ENCODE measurements around the gene TNRC6A. TPM values are rescaled to one million over a fixed set of nuclear protein-coding genes. Genes with fewer than 3 reads are reported as not detected.

Gene TNRC6A
- total and polyA plus RNA-seq, 2 experiments from 2014 or later = 93.1 to 124 TPM

DNA sequence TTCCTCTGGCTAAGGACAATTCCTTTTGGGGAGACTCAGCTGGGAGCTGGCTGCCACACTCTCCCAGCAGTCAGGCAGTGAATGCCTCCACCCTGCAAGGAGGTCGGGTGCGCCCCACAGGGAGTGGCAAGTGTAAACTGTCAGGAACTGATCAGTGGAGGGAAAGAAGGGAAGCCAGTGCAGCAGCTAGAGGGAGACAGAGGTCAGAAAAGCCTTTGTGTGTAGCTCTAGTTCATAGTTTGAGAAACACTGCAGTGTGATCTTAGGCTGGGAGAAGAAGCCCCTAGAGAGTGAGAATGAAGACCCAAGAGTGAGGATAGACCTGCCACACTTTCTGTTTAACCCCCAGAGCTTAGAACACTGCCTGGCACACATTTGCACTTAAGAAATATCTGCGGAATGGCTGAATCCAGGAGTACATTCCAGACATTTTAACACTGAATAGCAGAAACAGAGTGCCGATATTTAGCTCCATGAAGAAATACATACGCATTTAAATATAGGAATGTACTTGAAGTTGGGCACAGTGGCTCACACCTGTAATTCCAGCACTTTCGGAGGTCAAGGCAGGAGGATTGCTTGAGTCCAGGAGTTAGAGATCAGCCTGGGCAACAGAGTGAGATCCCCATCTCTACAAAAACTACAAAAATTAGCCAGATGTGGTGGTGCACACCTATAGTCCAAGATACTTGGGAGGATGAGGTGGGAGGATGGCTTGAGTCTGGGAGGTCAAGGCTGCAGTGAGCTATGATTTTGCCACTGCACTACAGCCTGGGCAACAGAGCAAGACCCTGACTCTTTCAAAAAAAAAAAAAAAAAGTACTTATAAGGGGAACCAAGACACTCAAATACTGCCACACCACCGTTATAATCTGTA is 105.2 kb downstream of the TNRC6A start:
- DNase-seq (ENCODE audit: low spot score) = peak; percentile 73
- no peaks in the 10 kb centered on the region; the same call in 2 of the 3 replicates for H3K9me3 Mint-ChIP-seq

More for the DNA sequence above, 105.2 kb downstream of the TNRC6A start:
- H3K36me3 Mint-ChIP-seq (ENCODE audit: low read depth) = no peaks in the 10 kb centered on the region
- H3K4me1 ChIP-seq (ENCODE audit: insufficient read depth) = no peaks in the 10 kb centered on the region
- H3K4me2 ChIP-seq = no peak overlapping the region
- H3K79me2 ChIP-seq (replicated peaks; ENCODE audit: insufficient read depth) = no peaks in the 10 kb centered on the region
- no peaks in the 10 kb centered on the region for H3K36me3 ChIP-seq (ENCODE audit: insufficient read depth)
- H3K27me3 Mint-ChIP-seq (ENCODE audit: insufficient read depth, low read depth, poor library complexity) = peaks cover 2% of the 10 kb centered on the region
- H3K9me2 ChIP-seq (ENCODE audit: insufficient read depth) = 0 out of 2 replicates have a peak, but pooled peaks cover 5% of the 10 kb centered on the region
- H3K4me1 Mint-ChIP-seq = no peaks in the 10 kb centered on the region
- H2AFZ ChIP-seq = no peak overlapping the region
- H3K27ac ChIP-seq (ENCODE audit: low read depth) = no peak overlapping the region
- no peak overlapping the region for H3K4me3 Mint-ChIP-seq
- H3F3A ChIP-seq (replicated peaks; ENCODE audit: low read depth) = no peaks in the 10 kb centered on the region
- H4K20me1 ChIP-seq (replicated peaks; ENCODE audit: insufficient read depth) = no peaks in the 10 kb centered on the region; the same call in 1 of the 2 replicates
- ATAC-seq = peak; percentile 90
- TF ChIP-seq, protein P1, sequence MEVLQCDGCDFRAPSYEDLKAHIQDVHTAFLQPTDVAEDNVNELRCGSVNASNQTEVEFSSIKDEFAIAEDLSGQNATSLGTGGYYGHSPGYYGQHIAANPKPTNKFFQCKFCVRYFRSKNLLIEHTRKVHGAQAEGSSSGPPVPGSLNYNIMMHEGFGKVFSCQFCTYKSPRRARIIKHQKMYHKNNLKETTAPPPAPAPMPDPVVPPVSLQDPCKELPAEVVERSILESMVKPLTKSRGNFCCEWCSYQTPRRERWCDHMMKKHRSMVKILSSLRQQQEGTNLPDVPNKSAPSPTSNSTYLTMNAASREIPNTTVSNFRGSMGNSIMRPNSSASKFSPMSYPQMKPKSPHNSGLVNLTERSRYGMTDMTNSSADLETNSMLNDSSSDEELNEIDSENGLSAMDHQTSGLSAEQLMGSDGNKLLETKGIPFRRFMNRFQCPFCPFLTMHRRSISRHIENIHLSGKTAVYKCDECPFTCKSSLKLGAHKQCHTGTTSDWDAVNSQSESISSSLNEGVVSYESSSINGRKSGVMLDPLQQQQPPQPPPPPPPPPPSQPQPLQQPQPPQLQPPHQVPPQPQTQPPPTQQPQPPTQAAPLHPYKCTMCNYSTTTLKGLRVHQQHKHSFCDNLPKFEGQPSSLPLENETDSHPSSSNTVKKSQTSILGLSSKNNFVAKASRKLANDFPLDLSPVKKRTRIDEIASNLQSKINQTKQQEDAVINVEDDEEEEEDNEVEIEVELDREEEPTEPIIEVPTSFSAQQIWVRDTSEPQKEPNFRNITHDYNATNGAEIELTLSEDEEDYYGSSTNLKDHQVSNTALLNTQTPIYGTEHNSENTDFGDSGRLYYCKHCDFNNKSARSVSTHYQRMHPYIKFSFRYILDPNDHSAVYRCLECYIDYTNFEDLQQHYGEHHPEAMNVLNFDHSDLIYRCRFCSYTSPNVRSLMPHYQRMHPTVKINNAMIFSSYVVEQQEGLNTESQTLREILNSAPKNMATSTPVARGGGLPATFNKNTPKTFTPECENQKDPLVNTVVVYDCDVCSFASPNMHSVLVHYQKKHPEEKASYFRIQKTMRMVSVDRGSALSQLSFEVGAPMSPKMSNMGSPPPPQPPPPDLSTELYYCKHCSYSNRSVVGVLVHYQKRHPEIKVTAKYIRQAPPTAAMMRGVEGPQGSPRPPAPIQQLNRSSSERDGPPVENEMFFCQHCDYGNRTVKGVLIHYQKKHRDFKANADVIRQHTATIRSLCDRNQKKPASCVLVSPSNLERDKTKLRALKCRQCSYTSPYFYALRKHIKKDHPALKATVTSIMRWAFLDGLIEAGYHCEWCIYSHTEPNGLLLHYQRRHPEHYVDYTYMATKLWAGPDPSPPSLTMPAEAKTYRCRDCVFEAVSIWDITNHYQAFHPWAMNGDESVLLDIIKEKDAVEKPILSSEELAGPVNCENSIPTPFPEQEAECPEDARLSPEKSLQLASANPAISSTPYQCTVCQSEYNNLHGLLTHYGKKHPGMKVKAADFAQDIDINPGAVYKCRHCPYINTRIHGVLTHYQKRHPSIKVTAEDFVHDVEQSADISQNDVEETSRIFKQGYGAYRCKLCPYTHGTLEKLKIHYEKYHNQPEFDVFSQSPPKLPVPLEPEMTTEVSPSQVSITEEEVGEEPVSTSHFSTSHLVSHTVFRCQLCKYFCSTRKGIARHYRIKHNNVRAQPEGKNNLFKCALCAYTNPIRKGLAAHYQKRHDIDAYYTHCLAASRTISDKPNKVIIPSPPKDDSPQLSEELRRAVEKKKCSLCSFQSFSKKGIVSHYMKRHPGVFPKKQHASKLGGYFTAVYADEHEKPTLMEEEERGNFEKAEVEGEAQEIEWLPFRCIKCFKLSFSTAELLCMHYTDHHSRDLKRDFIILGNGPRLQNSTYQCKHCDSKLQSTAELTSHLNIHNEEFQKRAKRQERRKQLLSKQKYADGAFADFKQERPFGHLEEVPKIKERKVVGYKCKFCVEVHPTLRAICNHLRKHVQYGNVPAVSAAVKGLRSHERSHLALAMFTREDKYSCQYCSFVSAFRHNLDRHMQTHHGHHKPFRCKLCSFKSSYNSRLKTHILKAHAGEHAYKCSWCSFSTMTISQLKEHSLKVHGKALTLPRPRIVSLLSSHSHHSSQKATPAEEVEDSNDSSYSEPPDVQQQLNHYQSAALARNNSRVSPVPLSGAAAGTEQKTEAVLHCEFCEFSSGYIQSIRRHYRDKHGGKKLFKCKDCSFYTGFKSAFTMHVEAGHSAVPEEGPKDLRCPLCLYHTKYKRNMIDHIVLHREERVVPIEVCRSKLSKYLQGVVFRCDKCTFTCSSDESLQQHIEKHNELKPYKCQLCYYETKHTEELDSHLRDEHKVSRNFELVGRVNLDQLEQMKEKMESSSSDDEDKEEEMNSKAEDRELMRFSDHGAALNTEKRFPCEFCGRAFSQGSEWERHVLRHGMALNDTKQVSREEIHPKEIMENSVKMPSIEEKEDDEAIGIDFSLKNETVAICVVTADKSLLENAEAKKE (CRISPR knock-in tag; IDR thresholded peaks at IDR 0.05) = no peak
- TF ChIP-seq, protein P2, sequence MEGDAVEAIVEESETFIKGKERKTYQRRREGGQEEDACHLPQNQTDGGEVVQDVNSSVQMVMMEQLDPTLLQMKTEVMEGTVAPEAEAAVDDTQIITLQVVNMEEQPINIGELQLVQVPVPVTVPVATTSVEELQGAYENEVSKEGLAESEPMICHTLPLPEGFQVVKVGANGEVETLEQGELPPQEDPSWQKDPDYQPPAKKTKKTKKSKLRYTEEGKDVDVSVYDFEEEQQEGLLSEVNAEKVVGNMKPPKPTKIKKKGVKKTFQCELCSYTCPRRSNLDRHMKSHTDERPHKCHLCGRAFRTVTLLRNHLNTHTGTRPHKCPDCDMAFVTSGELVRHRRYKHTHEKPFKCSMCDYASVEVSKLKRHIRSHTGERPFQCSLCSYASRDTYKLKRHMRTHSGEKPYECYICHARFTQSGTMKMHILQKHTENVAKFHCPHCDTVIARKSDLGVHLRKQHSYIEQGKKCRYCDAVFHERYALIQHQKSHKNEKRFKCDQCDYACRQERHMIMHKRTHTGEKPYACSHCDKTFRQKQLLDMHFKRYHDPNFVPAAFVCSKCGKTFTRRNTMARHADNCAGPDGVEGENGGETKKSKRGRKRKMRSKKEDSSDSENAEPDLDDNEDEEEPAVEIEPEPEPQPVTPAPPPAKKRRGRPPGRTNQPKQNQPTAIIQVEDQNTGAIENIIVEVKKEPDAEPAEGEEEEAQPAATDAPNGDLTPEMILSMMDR (conservative IDR thresholded peaks at IDR 0.05; ENCODE audit: low read depth in 2 of 2) = peak; percentile 55 to 85
- H3K27ac Mint-ChIP-seq = 0 out of 2 replicates have a peak overlapping the region, but pooled peaks have one; percentile 4
- H3K27me3 ChIP-seq (ENCODE audit: insufficient read depth) = no peaks in the 10 kb centered on the region
- H3K4me3 ChIP-seq = no peak overlapping the region
